HT-29 (cell line): Measurements from ENCODE around the gene ZNF248. TPM values are rescaled to one million over a fixed set of nuclear protein-coding genes. Genes with fewer than 3 reads are reported as not detected.
"Not testable (repeated sequence)": the region's sequence is repeated elsewhere in the genome, so short reads cannot be mapped to it uniquely, and the experiment has no call there.

ENCODE experiments used
- DNase-seq: peaks from one replicate; pipeline ENCODE4 v3.0.0-alpha.2; 2015; ENCODE audit warnings: low spot score
- total RNA-seq: library from RNA; depleted of rRNA; stranded (reverse); fragments of >200 nt; shearing (Covaris generic); gene quantifications from 2 replicates; pipeline ENCODE4 v1.2.3, GENCODE V29; 2014; rRNA removed

ZNF248 gene
- 3.4 and 4.7 TPM in 2 replicates for total RNA-seq

GRCh38 chr10:37857287-37858211 is at the start of gene ZNF248:
ZNF248 (minus strand) TSS chr10:37857610; CDS start chr10:37856310, 1,300 bp downstream.
- DNase-seq: peak; percentile 96

DNA sequence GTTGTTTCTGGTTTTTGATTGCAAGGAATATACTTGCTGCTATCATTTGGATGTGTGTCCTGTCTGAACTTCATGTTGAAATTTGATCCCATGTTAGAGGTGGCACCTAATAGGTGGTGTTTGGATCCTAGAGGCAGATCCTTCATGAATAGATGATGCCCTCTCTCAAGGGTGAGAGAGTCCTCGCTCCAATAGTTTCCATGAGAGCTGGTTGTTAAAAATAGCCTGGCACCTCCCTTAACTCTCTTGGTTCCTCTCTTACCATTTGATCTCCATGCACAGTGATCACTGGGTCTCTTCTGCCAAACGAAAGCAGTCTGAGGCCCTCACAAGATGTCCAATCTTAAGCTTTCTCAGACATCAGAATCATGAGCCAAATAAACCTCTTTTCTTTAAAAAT is 49.0 kb upstream of the ZNF248 start:
- DNase-seq: no peak

GRCh38 chr10:37896436-37896835 is 39.0 kb upstream of the ZNF248 start:
- no peak for DNase-seq

- no peak for DNase-seq
Observed at GRCh38 chr10:37895674-37896073, 38.3 kb upstream of the ZNF248 start.

- DNase-seq: no peak
Observed at GRCh38 chr10:37885850-37886249, 28.4 kb upstream of the ZNF248 start.

DNA sequence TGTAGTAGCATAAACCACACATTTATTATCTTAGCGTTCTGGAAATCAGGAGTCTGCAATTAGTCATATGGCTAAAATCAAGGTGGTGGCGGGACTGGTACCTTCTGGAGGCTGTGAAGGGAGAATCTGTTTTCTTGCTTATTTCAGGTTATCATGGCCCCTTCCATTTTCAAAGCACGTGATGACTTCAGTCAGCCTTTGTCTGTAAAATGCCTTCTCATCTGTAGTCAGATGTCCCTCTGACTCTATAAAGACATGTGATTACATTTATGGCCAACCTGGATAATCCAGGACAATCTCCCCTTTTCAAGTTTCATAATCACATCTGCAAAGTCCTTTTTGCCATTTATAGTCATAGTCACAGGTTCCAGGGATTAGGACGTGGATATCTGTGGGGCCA is 15.5 kb upstream of the ZNF248 start:
- no peak for DNase-seq

DNA sequence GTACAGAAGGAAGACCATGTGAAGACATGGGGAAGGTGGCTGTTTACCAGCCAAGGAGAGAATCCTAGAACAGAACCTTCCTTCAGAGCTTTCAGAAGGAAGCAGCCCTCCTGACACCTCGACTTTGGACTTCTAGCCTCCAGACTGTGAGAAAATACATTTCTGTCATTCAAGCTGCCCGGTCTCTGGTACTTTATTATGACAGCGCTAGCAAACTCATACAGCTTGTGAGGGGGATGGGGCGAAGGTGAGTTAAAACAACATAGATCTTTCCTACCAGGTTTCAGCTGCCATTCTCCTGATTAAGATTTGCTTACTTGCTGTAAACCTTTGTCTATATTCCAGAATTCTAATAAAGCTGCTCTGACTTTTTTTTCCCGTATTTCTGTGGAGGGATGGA is 14.9 kb upstream of the ZNF248 start:
- no peak for DNase-seq

DNA sequence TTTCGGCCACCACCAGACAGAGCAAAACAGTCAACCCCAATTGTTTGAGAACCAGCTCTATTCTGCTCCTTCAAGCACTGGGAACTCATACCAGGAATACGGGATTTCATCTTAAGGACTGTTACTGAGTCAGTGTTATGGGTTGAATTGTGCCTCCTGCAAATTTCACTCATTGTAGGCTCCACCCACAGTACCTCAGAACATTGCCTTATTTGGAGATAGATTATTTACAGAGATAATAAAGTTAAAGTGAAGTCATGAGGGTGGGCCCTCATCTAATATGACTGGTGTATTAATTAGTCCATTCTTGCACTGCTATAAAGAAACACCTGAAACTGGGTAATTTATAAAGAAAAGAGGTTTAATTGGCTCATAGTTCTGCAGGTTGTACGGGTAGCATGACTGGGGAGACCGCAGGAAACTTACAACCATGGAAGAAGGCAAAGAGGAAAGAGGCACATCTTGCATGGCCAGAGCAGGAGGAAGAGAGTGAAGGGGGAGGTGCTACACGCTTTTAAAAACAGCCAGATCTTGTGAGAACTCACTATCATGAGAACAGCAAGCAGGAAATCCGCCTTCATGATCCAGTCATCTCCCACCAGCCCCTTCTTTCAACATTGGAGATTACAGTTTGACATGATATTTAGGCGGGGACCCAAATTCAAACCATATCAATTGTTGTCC is 14.3 kb upstream of the ZNF248 start:
- no peak for DNase-seq

DNA sequence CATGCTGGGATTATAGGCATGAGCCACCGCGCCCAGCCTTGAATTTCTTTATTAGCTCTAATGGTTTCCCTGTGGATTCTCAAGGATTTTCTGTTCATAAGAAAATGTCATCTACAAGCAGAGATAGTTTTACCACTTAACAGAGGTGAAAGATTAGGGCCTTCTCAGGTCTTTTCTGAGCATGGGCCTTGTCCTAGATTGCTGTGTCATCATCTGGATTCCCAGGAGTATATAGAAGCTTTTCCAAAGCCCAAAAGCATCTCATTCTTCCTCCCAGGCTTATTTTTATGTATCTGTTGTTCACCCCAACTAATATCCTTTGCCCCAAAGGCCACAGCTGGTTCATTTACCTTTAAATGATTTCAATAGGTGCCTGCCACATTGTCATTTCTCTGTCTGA is 13.7 kb upstream of the ZNF248 start:
- no peak for DNase-seq

GRCh38 chr10:37868796-37869195 is 11.4 kb upstream of the ZNF248 start:
- DNase-seq: no peak

- DNase-seq: no peak
Observed at GRCh38 chr10:37865957-37866803, 8.8 kb upstream of the ZNF248 start.

DNA sequence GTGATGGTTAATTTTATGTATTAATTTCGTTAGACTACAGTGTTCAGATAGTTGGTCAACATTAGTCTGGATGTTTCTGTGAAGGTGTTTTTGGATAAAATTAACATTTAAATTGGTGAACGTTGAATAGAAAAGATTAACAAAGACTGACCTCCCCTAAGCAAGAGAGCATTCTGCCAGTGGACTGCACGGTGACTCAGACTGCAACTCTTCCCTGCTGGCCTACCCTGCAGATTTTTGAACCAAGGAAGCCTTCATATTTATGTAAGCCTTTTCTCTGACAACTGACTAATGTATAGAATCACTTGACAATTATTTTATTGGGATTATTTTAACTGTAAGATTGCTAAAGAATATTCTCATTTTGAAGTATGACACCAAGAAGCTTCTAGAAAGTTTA is 7.9 kb upstream of the ZNF248 start:
- no peak for DNase-seq

DNA sequence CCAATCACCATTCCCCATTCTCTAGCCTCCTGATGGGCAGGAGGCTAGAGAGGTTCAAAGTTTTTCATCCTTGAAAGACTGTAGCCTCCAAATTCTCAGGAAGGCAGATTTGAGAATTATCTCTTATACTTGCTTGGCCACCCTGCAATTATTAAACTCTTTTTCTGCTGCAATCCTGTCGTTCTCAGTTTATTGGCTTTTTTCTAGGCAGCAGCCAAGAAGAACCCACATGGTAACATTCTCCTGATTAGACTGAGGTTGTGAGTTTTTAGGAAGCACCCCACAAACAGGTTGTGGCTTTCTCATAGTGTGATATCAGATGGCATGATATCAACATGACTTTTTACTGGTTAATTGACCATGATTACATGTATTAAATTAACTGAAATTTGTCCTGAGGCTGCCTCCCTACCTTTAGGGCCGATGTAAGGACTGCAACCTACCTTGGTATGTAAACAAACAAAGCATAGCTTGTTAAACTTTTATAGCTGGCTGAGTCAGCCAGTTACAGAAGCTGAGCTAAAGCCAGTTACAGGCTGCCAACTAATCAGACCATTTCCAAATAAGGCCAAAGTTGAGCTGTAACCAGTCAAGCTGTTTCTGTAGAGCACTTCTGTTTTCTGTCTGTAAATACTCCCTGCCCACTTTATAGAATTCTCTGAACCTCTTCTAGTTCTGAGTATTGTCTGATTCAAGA is 3.2 kb upstream of the ZNF248 start:
- peak; percentile 77 for DNase-seq

DNA sequence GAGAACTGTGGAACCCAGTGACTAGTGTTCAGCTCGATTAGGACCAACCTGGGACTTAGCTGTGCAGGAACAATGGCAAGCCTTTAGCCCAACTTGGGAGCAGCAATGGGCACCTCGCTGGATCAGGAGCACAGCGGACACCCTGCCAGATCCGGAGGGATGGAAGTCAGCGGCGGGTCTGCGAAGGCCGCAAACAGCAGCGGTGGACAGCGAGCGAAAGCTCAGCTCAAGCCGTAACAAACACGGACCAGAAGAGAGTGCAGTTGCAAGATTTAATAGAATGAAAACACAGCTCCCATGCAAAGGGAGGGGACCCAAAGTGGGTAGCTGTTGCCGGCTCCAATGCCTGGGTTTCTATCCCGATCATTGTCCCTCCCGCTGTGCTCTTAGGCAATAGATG is 1.9 kb upstream of the ZNF248 start:
- DNase-seq: not testable (repeated sequence)

DNA sequence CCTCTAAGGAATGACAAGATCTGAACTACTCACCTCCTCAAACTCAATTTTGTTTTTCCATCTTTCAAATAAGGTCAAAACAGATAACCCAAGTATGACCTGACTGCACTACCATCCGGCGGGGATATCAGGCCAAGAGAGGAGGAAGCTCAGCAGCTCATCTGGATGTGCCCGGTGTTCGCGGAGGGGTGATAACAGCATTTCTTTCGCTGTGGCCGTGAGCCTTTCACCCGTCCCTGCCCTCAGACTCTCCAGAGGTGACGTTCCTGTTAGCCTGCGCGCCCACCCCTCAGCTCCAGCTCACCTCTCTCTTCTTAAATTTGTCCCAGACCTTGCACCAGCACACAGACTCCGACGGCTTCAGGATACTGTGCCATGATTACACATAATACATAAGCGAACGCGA is 526 bp downstream of the ZNF248 start:
- peak; percentile 26 for DNase-seq

DNA sequence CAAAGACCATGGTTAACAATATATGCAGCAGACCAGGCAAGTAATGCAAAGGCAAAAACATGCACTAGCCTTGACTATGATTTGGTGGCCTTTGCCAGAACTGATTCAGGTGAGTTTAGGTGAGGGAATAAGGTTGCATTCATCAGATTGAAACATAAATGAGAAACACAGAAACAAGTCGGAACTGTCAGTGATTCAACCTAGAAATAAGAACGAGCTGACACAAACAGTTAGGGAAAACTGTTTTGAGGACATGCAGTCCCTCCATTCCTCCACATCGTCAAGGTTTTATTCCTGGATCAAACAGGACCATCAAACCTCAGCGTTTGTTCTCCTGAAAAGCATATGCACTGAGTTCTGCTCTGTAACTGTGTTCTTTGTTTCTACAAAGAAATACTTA is 1.8 kb downstream of the ZNF248 start:
- DNase-seq: no peak

DNA sequence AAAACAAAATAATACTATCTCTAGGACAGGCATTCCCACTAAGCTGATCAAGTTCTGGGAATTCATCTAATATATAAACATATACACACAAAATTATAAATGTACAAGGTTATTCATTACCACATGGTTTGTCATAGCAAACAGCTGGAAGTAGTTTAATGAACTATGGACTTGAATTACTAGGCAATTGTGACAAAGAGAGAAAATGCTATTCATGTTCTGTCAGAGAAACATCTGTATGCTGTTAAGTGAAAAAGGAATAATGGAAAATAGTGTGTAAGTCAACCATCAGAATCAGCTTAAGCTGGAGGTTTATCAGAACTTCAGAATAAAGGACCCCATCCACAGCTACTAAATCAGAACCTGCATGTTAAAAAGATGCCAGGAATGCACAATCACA is 2.8 kb downstream of the ZNF248 start:
- DNase-seq: no peak

DNA sequence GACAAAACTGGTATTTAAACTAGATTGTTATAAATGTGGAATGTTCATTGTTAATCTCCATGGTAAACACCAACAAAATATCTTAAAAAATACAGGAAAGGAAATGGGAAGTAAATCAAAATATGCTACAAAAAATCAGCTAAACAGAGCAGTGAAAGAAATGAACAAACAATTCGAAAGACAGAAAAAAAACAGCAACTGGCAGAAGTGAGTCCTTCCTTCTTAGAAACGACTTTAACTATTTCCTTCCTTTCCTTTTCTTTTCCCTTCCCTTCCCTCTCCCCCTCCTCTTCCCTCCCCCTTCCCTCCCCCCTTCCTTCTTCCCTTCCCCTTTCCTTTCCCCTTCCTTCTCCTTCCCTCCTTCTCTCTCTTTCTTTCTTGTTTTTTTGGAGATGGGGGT is 12.8 kb downstream of the ZNF248 start:
- no peak for DNase-seq

- DNase-seq: no peak
Observed at GRCh38 chr10:37839243-37839642, 18.2 kb downstream of the ZNF248 start.

- no peak for DNase-seq
Observed at GRCh38 chr10:37831495-37832333, 25.7 kb downstream of the ZNF248 start.
